NCI-H128 (cell line): ENCODE measurements around the gene XAGE3.
"Not testable (repeated sequence)": the region's sequence is repeated elsewhere in the genome, so short reads cannot be mapped to it uniquely, and the experiment has no call there.

Experiments used
- DNase-seq: peaks from one replicate; lab custom pipeline; 2025; ENCODE audit not compliant: unreplicated experiment; lab: John Stamatoyannopoulos, UW

XAGE3 gene, protein sequence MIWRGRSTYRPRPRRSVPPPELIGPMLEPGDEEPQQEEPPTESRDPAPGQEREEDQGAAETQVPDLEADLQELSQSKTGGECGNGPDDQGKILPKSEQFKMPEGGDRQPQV

DNA sequence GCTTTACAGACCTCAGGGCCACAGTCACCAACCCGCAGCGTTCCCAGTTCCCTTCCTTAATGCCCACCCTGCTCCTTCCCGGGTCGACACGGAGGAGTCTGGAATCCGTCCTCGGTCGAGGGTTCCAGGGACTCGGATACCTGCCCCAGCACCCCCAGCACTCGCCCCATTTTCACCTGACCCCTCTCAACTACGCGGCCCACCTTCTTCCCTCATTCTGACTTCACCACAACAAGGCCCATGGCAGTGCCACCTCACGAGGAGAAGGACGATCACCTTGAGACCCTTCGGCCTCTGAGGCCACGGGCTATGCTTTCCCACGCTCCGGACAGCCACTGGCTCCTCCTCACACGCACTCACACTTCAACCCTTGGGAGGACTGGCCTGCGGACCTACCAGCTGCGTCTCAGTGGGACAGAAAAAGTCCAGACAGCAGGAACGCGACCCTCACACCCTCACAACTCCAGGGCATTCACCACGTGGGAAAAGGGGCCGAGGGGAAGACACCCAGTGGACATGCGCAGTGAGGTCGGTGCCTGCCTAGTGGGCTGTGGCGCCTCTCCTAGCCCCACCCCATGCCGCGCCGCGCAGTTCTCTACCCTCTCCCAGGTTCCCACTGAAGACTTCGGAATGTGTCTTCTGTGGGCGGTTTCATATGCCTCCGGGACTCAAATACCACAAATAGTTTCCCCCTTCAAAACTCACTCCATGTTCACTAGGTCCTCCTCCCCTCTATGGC lies at the start of gene XAGE3:
XAGE3 (minus strand) TSS at position 474 of the 739 bp plus-strand sequence. CDS start 950 bp downstream, outside the sequence.
- DNase-seq = no peak

DNA sequence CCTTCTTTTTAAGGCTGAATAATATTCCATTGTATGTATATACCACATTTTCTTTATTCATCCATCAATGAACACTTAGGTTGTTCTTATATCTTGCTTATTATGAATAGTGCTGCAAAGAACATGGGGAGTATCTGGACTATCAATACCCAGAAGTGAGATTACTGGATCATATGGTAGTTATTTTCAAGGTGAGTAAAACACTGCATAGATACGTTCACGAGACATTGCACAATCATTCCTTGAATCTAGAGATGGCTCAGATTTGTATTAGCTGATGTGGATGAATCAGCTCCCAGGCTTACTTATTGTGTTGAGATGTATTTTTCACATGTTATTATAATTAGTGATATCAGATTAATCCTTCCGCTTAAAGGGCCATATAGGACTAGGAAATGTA lies 46.8 kb upstream of the XAGE3 start:
- DNase-seq = not testable (repeated sequence)

DNA sequence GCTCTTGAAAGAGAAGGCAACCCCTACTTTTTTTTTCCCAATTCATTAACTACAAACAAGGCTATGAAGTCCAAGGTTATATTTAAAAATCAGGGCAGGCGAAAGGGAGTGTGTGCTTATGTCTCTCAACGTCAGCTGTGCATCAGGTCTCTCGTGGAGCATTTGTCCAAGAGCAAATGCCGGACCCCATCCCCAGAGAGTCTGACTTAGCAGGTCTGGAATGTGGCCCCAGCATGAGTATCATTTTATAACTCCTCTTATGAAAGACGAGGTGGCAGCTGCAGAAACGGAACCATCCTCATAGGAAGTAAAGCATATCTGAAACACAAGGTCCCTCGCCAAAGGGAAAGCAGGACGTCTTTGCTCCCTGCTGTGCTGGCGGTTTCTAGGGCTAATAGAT lies 45.8 kb upstream of the XAGE3 start:
- not testable (repeated sequence) for DNase-seq

DNA sequence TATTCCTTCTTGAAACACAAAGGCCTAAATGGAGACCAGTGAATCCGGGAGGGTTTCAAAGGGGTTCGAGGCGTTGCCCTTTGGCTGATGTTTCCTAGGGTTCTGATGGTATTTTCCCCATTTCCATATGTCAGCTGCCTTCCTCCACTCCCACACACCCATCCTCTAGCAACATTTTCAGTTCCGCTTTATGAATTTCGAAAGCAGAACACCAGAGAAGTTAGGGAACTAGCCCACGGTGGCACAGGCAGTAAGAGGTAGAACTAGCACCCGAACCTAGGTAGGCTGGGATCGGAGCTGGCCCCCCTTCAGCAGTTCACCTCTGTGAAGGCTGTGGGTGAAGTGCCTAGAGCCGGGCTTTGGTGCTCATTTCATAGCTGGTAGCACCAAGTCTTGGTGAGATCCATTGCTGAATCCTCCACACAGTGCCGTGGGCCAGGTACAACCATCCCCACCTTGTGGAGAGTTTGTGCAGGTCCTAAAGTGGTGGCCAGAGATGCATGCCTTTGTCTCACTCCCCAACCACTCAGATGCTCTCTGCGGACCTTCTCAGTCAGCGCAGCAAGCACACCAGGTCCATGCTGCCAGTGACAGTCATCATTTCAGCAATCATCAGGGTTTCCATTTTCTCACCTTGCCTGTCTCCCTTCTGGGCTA lies 41.6 kb upstream of the XAGE3 start:
- not testable (repeated sequence) for DNase-seq

DNA sequence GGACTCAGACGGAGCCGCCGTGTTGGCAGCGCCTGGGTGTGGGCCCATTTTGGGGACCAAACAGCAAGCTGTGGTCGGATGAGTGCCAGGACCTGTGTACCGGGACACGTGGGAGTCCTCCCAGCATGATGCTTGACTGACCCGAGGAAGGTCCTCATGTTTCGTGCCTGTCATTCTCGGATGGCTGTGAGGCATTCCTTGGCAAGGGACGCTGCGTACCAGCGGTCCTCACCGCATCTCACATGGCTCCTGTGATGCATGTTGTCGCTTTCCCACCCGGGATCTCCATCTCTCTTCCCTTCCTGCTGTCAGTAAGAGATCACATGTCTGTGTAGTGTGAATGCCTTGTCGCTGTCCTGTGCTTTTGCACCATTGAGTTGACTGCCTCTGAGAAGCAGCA lies 40.0 kb upstream of the XAGE3 start:
- DNase-seq = not testable (repeated sequence)

DNA sequence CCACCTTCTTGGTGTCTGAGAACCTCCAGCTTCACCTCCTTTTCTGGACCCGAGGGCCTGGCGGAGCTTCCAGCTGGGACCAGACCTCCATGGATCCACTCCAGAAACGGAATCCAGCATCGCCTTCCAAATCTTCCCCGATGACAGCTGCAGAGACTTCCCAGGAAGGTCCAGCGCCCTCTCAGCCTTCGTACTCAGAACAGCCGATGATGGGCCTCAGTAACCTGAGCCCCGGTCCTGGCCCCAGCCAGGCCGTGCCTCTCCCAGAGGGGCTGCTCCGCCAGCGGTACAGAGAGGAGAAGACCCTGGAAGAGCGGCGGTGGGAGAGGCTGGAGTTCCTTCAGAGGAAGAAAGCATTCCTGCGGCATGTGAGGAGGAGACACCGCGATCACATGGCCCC lies 39.3 kb upstream of the XAGE3 start:
- DNase-seq = not testable (repeated sequence)

DNA sequence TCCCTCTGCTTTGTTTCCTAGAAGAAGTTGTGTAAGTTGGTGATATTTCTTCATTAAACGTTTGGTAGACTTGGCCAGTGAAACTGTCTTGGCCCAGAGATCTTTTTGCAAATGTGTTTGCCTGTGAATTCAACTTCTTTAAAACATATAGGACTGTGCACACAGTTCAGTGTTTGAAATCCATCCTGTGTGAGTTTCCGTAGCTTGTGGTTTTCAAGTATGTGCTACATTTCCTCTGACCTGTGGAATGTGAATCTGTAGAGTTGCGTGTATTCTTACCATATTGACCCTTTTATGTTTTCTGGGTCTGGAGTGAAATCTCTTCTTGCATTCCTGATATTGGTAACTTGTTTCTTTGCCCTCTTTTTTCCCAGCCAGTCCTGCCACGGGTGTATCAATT lies 38.2 kb upstream of the XAGE3 start:
- not testable (repeated sequence) for DNase-seq

DNA sequence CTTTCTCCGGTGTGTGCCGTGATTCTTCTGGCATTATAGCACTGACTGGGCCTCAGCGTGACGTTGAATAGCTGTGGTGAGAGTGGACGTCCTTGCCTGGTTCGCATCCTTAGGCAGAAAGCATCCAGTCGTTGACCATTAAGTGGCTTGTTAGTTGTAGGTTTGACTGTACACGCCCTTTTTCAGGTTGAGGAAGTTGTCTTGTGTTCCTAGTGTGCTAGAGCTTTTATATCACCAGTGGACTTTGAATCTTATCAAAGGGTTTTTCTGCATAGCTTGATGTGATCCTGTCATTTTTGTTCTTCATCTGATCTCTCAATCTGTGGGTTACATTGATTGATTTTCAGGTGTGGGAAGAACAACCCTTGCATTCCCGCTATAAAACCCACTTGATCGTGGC lies 37.6 kb upstream of the XAGE3 start:
- DNase-seq = not testable (repeated sequence)

DNA sequence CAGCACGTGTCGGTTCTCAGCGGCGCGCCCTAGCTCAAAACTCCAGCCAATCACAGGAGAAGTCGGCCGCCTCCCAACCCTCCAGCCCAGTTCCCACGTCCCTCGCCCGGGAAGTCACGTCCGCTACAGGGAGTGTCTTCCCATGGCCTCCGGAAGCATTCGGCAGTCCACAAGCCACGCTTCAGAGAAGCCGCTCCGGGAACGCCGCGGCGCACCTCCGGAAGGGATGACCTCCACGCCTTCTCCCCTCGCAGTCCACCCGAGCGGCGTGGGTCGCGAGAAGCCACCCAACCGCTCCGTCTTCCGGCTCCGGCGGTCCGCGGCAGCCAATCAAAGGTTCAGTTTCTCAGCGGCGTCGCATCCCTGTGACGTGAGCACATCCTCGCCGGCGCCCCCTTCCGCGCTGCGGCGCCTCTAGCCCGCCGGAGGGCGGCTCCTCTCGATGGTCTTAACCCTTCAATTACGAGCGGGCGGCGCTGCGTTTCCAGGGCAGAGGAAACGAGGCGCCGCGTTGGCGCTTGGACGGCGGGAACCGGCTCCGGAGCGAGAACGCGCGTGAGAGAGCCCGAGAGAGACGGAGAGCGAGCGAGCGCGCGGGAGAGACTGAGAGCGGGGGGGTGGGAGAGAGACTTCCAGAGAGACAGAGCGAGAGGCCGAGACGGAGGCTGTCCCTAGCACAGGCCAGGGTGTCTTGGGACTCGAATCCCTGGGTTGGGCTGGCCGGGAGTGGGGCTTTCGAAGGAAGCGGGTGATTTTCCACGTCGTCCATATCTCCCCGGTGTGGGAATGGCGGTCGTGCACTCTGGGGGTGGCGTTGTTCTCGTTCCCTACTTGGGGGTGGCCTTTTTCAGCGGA lies 29.2 kb upstream of the XAGE3 start, which contains the start of gene FAM156B:
FAM156B (plus strand) TSS at position 476 of the 855 bp plus-strand sequence. CDS start 9,896 bp downstream, outside the sequence.
- DNase-seq = not testable (repeated sequence)

DNA sequence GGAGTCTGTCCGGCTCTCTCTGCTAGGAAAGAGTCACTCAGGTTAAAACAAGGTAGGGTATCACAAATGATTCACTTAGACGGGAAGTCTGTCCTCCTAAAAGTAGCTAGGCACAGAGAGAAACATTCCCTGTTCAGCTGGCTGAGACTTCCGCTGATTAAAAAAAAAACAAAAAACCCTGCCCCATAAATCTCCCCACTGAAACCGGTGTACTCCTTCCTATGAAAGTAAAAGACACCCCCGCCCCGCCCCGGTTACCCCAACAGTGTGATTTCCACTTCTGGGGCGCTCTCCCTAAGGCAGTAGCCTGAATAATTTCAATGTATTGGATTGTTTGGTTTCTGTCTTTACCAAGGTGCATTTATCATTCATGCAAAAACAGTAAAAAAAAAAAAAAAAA lies 28.6 kb upstream of the XAGE3 start:
- DNase-seq = not testable (repeated sequence)

DNA sequence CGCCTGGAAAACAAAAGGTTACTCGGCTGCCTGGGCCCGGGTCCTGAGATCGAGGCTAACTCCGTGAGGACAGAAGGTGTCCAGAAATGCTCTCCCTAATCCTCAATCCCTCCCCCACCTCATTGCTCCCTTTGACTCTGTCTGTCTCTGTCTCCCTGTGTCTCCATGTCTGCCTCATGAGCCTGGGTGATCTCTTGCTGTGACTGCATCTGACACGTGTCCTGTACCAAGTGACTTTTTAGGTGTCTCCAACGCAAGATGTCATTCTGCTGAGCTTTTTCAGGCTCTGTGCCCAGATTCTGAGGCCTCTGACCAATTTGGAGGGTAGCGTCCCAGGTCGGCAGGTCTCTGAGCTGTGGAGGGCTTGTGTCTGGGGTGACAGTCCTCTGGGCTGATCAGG lies 20.2 kb upstream of the XAGE3 start:
- DNase-seq = not testable (repeated sequence)

DNA sequence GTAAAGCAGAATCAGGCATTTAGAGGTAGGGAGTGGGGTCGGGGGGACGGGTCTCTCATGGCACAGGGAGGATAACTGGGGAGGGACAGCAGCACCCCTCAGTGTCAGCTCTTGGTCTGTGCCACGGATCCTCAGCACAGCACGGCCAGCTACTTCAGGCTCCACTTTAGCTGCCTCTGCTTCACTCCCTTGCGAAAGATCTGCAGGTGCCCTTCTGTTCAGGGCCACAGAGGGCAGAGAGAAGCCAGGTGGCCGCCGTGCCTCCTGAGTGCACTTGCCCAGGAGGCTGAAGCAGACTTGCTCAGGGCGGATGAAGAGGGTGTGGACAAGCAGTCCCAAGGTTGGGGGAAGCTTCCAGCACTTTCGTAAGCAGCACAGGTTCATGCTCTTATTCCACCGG lies 19.6 kb upstream of the XAGE3 start:
- not testable (repeated sequence) for DNase-seq

DNA sequence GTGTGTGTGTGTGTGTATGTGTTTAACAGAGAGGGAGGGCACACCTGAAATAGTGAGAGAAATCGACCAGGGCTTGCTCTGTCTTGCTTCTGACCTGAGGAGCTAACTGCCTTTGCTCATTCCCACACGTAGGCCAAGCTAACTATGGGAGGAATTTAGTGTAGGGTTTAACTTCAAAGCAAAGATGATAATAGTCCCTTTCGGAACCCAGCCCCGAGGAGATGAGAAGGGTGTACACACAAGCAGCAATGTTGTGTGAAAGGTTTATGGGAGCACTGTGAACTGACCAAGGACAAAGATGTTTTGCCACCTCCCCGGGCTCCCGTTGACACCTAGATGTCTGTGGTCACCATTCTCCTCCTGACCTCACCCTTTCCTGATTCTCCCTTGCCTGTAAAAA lies 8.5 kb upstream of the XAGE3 start:
- DNase-seq = not testable (repeated sequence)

DNA sequence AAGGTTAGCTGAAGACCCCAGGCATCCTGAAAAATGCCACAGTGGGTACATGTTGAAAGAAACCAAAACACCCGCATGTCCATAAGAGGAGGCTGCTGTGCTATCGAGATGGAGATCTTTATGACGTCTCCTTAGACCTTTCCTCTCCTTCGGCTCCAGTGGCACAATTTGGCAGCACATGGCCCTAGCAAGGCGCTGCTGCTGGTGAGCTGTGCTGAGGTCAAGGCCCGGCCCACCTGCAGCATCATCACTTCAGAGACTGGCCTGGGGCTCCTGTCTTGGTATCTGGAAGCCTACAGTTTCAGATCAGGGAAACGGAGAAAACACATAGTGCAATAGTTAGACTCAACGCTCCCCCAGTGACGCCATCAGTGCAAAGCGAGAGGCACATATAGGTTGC lies 7.6 kb upstream of the XAGE3 start:
- DNase-seq = not testable (repeated sequence)

DNA sequence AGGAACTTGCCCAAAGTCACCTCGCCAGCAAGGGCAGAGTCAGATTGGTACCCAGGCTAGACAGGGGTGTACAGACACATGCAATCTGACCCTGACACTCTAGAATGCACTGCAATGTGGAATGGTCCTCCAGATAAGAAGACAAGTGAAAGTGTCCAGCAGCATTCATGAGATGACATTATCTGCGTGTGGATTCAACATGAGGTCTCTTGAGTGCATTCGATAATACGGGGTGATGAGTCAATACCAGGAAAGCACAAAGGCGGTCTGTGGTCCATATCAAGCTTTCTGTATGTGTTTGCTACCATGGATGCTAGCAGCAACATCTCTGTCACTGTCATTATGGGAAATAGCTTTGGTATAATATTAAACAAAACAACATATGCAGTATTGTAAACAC lies 6.8 kb upstream of the XAGE3 start:
- no peak for DNase-seq

DNA sequence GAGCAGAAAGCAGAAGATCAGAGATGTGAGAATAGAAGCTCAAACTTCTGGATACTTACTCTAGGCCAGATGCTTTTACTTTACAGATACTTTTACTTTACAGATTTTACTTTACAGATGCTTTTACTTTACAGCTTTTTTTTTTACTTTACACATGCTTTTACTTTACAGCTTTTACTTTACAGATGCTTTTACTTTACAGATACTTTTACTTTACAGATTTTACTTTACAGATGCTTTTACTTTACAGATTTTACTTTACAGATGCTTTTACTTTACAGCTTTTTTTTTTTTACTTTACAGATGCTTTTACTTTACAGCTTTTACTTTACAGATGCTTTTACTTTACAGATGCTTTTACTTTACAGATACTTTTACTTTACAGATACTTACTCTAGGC lies 5.9 kb upstream of the XAGE3 start:
- not testable (repeated sequence) for DNase-seq

DNA sequence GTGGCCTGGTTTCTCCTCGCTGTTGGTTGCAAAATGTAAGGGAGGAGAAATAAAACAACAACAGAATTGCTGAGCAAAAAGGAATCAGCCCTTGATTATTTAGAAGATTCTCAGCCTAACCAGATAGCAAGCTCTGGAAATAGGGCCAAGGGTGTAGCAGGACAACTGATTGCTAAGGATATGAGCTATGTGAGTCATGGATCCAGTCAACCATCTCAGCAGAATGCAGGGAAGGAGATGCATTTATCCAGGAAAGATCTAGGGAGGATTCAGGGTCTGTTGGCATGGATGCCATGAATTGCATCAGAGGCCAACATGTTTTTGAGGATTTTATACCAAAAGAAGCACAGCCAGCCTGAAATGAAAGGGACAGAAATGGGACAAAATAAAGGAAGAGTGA lies 2.2 kb upstream of the XAGE3 start:
- DNase-seq = no peak

DNA sequence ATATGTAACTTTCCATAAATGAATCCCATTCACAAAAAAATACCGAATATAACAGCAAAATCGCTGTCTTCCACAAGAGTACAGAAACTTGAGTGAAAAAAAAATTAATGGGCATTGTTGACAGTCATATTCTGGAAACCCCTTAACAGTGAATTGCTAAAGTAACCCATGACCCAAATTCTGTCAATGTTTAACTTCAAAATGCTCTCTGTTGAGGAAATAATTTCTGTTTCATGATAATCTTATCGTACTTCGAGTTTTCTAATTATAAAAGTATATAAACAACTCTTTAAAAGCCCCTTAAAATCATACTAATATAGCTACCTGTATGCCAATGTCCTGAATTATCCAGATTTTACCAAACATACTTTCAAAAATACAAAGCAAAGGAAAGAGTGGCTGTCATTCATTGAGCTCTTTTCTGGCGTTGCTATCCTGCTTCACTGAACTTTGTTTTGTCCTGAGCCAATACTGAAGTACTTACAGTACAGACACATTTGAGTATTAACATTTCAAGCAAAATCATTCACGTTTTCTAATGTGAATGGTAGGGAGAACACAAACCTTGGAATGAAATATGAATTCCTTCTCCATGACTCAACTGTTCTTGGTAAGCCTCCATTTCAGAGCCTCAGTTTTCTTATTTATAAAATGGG lies 2.4 kb downstream of the XAGE3 start:
- DNase-seq = no peak

DNA sequence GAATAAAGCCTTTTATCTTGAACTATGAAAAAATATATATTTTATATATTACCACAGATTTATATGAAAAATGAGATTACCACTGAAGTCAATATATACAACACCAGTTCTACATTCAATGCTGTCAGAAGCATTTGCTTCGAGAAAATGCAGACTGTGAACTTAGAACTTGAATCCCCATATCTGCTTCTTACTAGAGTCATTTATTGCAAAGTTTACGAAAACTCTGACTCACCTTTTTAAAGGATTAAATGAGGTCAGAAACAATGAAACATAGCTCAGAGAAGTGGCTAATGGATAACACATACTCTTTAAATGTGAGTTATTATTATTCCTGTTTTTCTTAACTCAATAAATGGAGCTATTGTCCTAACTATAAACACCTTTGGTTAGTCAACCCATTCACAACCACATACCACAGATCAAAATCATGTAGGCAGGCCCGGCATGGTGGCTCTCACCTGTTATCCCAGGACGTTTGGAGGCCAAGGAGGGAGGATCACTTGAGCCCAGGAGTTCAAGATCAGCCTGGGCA lies 10.8 kb downstream of the XAGE3 start:
- not testable (repeated sequence) for DNase-seq

DNA sequence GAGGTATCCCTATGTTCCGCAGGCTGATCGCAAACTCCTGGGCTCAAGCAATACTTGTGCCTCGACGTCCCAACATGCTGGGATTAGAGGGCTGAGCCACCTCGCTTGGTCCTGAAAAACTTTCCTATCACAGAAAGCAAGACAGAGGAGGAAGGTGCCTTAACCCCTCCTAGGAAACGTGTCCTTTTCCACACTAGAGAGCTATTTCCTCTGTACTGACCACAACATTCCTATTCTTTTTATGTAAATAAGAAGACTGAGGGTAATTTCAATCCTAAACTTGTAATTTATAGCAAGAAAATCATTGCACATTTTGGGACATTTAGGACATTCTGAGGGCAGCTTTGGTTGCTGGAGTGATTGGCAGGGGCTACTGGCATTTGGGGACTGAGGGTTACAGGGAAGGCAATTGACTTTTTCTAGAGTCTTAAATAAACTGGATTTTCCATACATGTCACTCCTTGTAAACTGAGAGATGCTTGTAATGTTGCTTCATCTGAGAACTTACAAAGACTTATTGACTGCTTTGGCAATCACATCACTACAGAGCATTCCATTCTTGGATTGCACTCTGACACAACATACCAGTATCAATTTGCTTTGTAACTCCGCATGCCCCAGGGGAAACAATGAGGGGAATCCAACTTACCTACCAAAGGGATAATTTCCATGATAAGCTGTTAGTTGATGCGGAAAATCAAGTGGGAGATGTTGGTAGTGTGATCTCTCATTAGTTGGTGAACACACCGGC lies 15.6 kb downstream of the XAGE3 start:
- no peak for DNase-seq
